ENCODE measurements around the gene PGC.
A peak's percentile ranks its signal among the peaks of the same experiment; 100 is the strongest.

Gene PGC

GRCh38 chr6:41694815-41695526 lies 52.2 kb downstream of the PGC start:
- intact Hi-C loops (cut with DNase I; ENCODE audit: low total_unique reads) = no loop called here
- Histone ChIP-seq H3K27ac (no peak overlapping the region), H3K36me3 (peaks cover 11 to 17% (median 16%) of the 10 kb centered on the region in 3 donors), H3K4me1 (peaks cover 0 to 14% (median 2%) of the 10 kb centered on the region in 4 donors), H3K4me3 (no peak overlapping the region), H3K27me3 (no peaks in the 10 kb centered on the region), H3K9me3 (no peaks in the 10 kb centered on the region)
- no peak for DNase-seq
- TF ChIP-seq, protein P1, sequence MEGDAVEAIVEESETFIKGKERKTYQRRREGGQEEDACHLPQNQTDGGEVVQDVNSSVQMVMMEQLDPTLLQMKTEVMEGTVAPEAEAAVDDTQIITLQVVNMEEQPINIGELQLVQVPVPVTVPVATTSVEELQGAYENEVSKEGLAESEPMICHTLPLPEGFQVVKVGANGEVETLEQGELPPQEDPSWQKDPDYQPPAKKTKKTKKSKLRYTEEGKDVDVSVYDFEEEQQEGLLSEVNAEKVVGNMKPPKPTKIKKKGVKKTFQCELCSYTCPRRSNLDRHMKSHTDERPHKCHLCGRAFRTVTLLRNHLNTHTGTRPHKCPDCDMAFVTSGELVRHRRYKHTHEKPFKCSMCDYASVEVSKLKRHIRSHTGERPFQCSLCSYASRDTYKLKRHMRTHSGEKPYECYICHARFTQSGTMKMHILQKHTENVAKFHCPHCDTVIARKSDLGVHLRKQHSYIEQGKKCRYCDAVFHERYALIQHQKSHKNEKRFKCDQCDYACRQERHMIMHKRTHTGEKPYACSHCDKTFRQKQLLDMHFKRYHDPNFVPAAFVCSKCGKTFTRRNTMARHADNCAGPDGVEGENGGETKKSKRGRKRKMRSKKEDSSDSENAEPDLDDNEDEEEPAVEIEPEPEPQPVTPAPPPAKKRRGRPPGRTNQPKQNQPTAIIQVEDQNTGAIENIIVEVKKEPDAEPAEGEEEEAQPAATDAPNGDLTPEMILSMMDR (IDR thresholded peaks at IDR 0.05) = no peak

DNA sequence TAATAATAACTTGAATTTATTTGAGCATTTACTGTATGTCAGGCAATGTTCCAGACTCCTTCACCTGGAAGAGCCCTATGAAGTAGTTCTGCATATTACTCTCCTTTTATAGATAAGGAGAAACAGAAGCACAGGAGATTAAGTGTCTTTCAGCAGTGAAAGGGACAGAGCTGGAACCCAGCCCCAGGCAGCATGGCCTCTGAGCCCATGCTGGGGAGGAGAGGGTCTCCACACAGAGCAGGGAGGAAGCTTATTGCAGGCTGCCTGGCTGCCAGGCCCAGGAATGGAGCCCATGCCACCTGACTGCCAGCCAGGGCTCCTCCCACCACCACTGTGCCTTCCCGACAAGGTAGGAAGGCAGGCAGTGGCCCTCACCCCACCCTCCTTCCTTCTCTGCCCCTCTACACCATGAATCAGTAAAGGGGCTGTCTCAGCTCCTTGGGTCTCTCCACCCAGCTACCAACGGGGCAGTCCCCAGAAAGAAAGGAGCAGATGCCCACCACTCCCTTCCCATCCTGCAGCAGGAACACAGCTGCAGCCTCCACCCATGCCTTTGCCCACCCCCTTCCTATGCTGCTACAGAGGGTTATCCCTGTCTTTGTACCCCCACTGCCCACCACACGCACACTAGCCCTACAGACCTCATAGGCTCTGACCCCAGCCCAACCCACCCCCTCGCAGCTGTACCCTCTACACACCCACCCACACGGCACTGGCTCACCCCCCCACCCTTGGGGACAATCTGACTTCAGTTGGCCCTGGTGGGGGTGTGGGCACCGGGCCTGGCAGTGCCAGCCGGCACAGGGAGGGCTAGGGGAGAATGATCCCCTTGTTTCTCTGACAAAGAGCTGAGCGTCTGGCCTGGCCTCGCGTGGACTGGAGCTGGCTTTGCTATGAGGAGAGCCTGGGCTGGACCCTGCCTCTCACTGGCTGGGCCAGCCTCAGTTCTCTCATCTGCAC lies 53.6 kb downstream of the PGC start:
- Histone ChIP-seq H3K27ac (no peak overlapping the region), H3K9me3 (no peaks in the 10 kb centered on the region), H3K4me3 (no peak overlapping the region), H3K27me3 (no peaks in the 10 kb centered on the region), H3K4me1 (peaks cover 0 to 14% (median 2%) of the 10 kb centered on the region in 4 donors), H3K36me3 (peaks cover 11 to 28% (median 19%) of the 10 kb centered on the region in 3 donors)
- intact Hi-C loops (cut with DNase I; ENCODE audit: low total_unique reads) = no loop called here
- DNase-seq = no peak
- TF ChIP-seq, protein P1 (IDR thresholded peaks at IDR 0.05) = no peak

DNA sequence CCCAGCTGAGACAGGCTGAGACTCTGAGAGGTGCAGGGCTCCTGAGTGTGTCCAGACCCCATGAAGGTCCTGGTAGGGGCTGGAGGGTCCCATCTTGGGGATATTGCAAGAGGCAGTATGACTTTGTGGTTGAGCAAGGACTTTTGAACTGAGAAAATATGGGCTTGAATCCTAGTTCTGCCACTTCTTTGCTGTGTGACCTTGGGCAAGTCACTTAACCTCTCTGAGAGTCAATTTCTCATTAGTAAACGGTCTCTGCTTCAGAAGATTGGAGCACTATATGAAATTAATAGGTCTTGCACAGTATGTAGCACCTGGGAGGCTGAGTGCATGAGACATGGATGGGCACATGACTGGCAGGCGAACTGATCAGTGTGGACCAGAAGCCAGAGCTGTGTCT lies 54.5 kb downstream of the PGC start:
- Histone ChIP-seq H3K9me3 (no peaks in the 10 kb centered on the region), H3K4me3 (no peak overlapping the region), H3K27ac (no peak overlapping the region), H3K27me3 (no peaks in the 10 kb centered on the region), H3K4me1 (peaks cover 0 to 14% (median 2%) of the 10 kb centered on the region in 4 donors), H3K36me3 (peaks cover 15 to 36% (median 28%) of the 10 kb centered on the region in 3 donors)
- intact Hi-C loops (cut with DNase I; ENCODE audit: low total_unique reads) = no loop called here
- TF ChIP-seq, protein P1 (IDR thresholded peaks at IDR 0.05) = no peak
- DNase-seq = no peak

DNA sequence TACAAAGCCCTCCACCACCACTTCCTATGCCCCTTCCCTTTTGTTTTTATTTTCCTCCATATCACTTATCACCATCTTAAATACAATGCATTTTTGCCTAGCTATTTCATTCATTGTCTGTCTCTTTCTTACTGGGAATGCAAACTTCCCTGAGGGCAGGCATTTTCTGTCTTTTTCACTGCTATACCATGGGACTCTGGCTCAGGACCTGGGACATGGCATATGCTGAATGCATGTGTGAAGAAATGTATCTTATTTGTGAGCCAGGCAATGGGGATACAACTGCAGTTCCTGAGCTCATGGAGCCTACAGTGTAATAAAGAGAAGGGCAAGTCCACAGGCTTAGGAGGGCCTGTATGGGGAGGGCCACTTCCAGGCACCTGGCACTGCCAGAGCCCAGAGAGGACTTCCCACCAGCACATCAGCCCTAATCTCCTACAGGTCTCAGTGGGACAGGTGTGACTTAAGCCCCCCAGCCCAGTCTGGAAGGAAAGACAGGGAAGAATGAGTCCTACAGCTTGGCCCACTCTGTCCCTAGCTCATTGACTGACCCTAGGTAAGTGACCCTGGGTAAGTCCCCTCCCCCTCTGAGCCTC lies 55.0 kb downstream of the PGC start:
- no peaks in the 10 kb centered on the region for H3K27me3 ChIP-seq
- peaks cover 20 to 42% (median 33%) of the 10 kb centered on the region in 3 donors for H3K36me3 ChIP-seq
- no peak overlapping the region for H3K4me3 ChIP-seq
- TF ChIP-seq, protein P1 (IDR thresholded peaks at IDR 0.05) = no peak
- no peaks in the 10 kb centered on the region for H3K9me3 ChIP-seq
- intact Hi-C loops (cut with DNase I; ENCODE audit: low total_unique reads) = no loop called here
- H3K4me1 ChIP-seq = peaks cover 0 to 14% (median 2%) of the 10 kb centered on the region in 4 donors
- H3K27ac ChIP-seq = no peak overlapping the region
- DNase-seq = no peak

GRCh38 chr6:41691426-41692079 lies 55.6 kb downstream of the PGC start:
- H3K27ac ChIP-seq = no peak overlapping the region
- TF ChIP-seq, protein P1 (IDR thresholded peaks at IDR 0.05) = no peak
- intact Hi-C loops (cut with DNase I; ENCODE audit: low total_unique reads) = no loop called here
- peak in 1 of 2 donors; percentile 15 for DNase-seq
- peaks cover 0 to 14% (median 2%) of the 10 kb centered on the region in 4 donors for H3K4me1 ChIP-seq
- no peaks in the 10 kb centered on the region for H3K9me3 ChIP-seq
- H3K27me3 ChIP-seq = no peaks in the 10 kb centered on the region
- H3K36me3 ChIP-seq = peaks cover 22 to 48% (median 36%) of the 10 kb centered on the region in 3 donors
- H3K4me3 ChIP-seq = no peak overlapping the region
